ENCODE data around the gene NBAS. TPM values are rescaled to one million over a fixed set of nuclear protein-coding genes. Genes with fewer than 3 reads are reported as not detected.

The NBAS gene
- total RNA-seq, 1 donor from 2014 or later = 126 TPM

DNA sequence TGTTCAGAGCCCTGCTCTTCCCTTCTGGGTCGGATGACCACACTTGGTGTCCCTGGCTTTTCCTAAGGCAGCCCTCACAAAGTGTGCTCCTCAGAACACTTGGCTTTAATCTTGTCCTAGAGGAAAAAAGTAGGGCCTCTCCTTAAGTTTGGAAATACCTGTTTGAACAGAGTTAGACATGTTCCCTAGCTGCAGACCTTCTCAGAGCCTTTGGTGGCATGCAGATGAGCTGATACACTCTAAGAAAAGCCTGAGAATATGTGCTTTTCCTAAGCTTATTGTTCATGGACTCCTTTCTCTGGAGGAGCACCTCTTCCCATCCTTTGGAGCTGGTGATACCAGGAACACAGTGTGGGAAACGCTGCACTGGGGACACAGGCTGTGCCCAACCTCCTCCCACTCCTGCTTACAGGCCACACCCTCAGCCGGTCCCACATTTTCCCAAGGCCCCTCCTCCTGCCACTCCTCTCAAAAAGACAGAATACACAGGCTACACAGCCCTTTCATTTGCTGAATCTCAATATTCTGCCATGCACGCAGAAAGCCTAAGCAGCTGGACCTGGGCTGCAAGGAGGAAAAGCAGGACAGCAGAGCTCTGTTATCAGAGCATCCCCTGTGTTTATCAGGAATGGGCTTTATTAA is 443.6 kb downstream of the NBAS start:
- H3K4me3 ChIP-seq (ENCODE audit: low read length in 3 of 3) = no peak overlapping the region
- H3K9ac ChIP-seq (ENCODE audit: low read depth in 1 of 3, low read length in 3 of 3) = no peak overlapping the region
- no peaks in the 10 kb centered on the region for H3K4me1 ChIP-seq (ENCODE audit: control insufficient read depth in 3 of 3, insufficient read depth in 3 of 3, low read length in 3 of 3)
- H3K9me3 ChIP-seq (ENCODE audit: control insufficient read depth in 3 of 3, low read length in 3 of 3) = peaks cover 0 to 2% (median 2%) of the 10 kb centered on the region in 3 donors
- H3K27ac ChIP-seq (ENCODE audit: low read depth, low read length) = no peak overlapping the region
- H3K27me3 ChIP-seq (ENCODE audit: control insufficient read depth in 3 of 3, insufficient read depth in 3 of 3, low read length in 3 of 3) = no peaks in the 10 kb centered on the region
- H3K36me3 ChIP-seq (ENCODE audit: control insufficient read depth in 3 of 3, insufficient read depth in 3 of 3, low read length in 3 of 3) = no peaks in the 10 kb centered on the region

Other genes starting within 250 kb of the NBAS start
- 105 TPM for gene DDX1, start 30.5 kb upstream of the NBAS start, total RNA-seq

All from skeletal muscle tissue (tissue), 4 donors.